HFF-Myc (cell line): ENCODE measurements around the gene TMTC4.
"Not testable (repeated sequence)": the region's sequence is repeated elsewhere in the genome, so short reads cannot be mapped to it uniquely, and the experiment has no call there.

Experiments
- DNase-seq: peaks from one replicate; pipeline ENCODE4 v3.0.0-alpha.2; 2011; ENCODE audit warnings: low read depth; ENCODE audit errors: extremely low read depth
- H3K4me3 ChIP-seq: replicated peaks from 2 replicates; pipeline ENCODE4 v1.5.1; 2011; ENCODE audit warnings: low read depth, mild to moderate bottlenecking, control low read depth, low read length
- TF ChIP-seq, protein P1 (sequence below): IDR thresholded peaks from 2 replicates; pipeline ENCODE4 v1.5.1; 2012; ENCODE audit warnings: mild to moderate bottlenecking, low read depth, low read length, control low read depth; ENCODE audit errors: missing control alignments

TMTC4 gene

DNA sequence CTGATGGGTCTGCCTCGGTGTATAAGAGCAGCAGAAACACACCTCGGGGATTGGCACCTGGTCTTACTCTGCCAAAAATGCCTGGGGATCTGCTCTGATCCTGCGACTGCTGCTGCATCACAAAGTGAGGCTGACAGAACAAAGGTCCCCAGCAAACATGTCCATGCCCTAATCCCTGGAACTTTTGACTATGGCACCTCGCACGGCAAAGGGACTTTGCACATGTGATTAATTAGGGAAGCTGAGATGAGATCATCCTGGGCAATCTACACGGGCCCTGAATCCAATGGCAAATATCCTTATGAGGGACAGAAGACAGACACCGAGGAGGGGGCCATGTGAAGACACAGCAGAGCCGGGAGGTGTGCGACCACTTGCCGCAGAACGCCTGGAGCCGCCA, 94.5 kb downstream of the TMTC4 start:
- H3K4me3 ChIP-seq = no peak overlapping the region
- no peak for DNase-seq
- TF ChIP-seq, protein P1, sequence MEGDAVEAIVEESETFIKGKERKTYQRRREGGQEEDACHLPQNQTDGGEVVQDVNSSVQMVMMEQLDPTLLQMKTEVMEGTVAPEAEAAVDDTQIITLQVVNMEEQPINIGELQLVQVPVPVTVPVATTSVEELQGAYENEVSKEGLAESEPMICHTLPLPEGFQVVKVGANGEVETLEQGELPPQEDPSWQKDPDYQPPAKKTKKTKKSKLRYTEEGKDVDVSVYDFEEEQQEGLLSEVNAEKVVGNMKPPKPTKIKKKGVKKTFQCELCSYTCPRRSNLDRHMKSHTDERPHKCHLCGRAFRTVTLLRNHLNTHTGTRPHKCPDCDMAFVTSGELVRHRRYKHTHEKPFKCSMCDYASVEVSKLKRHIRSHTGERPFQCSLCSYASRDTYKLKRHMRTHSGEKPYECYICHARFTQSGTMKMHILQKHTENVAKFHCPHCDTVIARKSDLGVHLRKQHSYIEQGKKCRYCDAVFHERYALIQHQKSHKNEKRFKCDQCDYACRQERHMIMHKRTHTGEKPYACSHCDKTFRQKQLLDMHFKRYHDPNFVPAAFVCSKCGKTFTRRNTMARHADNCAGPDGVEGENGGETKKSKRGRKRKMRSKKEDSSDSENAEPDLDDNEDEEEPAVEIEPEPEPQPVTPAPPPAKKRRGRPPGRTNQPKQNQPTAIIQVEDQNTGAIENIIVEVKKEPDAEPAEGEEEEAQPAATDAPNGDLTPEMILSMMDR = no peak

DNA sequence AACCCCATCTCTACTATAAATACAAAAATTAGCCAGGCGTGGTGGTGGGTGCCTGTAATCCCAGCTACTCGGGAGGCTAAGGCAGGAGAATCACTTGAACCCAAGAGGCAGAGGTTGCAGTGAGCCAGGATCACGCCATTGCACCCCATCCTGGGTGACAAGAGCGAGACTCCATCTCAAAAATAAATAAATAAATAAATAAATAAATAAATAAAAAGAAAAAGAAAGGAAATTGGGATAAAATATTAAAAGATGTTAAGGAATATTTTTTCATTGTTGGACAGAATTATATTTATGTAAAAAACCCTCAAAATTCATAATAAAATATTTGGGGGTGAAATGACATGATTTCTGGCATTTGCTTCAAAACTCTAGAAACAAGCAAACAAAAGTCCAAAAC, 97.4 kb downstream of the TMTC4 start:
- not testable (repeated sequence) for H3K4me3 ChIP-seq

GRCh38 chr13:100573121-100573520, 101.5 kb downstream of the TMTC4 start:
- DNase-seq = peak; percentile 41
- TF ChIP-seq, protein P1 = peak; percentile 76
- no peak overlapping the region for H3K4me3 ChIP-seq

More for the DNA sequence above, 97.4 kb downstream of the TMTC4 start:
- DNase-seq = not testable (repeated sequence)

DNA sequence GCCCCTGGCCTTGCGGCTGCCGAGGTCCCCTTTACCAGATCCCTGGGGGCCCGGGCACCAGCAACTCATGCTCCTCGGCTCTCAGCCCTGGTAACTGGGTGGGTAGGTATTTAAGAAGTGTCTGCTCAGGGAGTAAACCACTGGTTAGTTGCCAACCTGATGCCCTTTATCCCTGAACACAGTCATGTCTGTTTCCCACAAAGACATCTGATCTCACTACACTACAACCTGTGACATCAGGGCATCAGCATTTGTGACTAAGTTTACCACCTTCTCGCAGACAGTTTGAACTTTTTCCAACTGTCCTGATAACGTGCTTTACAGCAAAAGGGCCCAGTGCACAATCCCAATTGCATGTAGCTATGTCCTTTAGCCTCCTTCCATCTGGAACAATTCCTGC, 108.1 kb downstream of the TMTC4 start:
- no peak overlapping the region for H3K4me3 ChIP-seq
- no peak for DNase-seq
- TF ChIP-seq, protein P1 = no peak

DNA sequence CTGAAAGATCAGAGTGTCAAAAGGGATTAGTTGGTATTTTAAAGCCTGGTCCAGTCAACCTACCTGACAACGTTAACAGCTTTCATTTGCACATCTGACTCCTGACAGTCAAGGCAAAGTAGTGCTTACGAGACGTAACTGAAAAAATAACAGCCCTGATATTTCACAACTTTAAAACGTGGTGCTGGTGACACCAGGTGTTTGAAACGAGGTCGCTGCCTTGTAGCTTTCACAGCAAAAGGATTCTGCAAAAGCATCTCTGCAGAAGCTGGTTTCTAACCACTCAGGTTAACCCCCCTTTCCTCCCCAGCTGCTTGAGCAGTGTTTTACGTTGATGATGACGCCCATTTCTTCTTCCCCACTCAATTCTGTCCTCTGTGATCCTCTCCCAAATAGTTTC, 109.3 kb downstream of the TMTC4 start:
- no peak for DNase-seq
- no peak overlapping the region for H3K4me3 ChIP-seq
- TF ChIP-seq, protein P1 = no peak

GRCh38 chr13:100564444-100565223, 110.0 kb downstream of the TMTC4 start:
- no peak for DNase-seq
- TF ChIP-seq, protein P1 = no peak
- H3K4me3 ChIP-seq = no peak overlapping the region

- no peak overlapping the region for H3K4me3 ChIP-seq
- DNase-seq = no peak
- TF ChIP-seq, protein P1 = no peak
These were observed 110.8 kb downstream of the TMTC4 start for GRCh38 chr13:100563779-100564178.
